Mesodermal cell (in vitro differentiated cells): ENCODE measurements around the gene SLC41A1.

Experiments used
- H3K27ac ChIP-seq: 2 replicates; pipeline ENCODE4 v1.7.0; 2013; ENCODE audit warnings: mild to moderate bottlenecking, low read depth, low read length, moderate library complexity; ENCODE audit not compliant: severe bottlenecking
- H3K36me3 ChIP-seq: 2 replicates; pipeline ENCODE4 v1.7.1; 2013; ENCODE audit warnings: mild to moderate bottlenecking, low read length, moderate library complexity; ENCODE audit not compliant: control insufficient read depth, insufficient read depth
- H3K4me1 ChIP-seq: one replicate; pipeline ENCODE4 v1.7.1; 2013; ENCODE audit warnings: mild to moderate bottlenecking, low read length; ENCODE audit not compliant: insufficient read depth, control insufficient read depth, poor library complexity, severe bottlenecking
- H3K4me3 ChIP-seq: 2 replicates; pipeline ENCODE4 v1.7.0; 2013; ENCODE audit warnings: low read length, control low read depth, mild to moderate bottlenecking; ENCODE audit not compliant: insufficient read depth, poor library complexity, severe bottlenecking; ENCODE audit errors: extremely low read depth
- H3K9me3 ChIP-seq: 2 replicates; pipeline ENCODE4 v1.7.1; 2013; ENCODE audit warnings: mild to moderate bottlenecking, low read length, moderate library complexity; ENCODE audit not compliant: control insufficient read depth
- WGBS, 2 experiments: methylation state at CpG; one replicate each; pipeline ENCODE4 v1.1.5; 2013; ENCODE audit warnings: missing lambda C conversion rate in 2 of 2; ENCODE audit not compliant: insufficient coverage in 2 of 2; 5-methylcytosine and 5-hydroxymethylcytosine counted together

Gene SLC41A1

DNA sequence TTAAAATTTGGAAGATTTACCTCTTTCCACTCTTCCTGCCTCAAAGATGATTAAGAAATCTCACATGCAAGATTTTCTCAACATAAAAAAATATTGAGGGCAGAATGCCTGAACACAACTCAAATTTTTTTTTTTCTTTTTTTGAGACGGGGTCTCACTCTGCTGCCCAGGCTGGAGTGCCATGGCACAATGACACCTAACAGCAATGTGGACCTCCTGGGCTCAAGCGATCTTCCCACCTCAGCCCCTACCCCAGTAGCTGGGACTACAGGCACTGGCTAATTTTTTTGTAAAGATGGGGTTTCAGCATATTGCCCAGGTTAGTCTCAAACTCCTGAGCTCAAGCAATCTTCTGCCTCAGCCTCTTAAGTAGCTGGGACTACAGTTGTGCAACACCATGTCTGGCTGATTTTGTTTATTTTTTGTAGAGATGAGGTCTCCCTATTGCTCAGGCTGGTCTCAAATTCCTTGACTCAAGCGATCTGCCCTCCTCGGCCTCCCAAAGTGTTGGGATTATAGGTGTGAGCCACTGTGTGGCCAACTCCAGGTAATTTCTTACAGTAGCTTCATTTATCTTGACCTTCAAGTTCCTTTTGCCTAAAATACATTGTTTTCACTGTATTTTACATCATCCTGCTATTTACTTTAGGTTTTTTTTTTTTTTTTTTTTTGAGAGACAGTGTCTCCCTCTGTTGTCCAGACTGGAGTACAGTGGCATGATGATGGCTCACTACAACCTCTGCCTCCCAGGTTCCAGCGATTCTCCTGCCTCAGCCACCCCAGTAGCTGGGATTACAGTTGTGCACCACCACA lies 73.4 kb downstream of the SLC41A1 start:
- peaks cover 65% of the 10 kb centered on the region for H3K36me3 ChIP-seq
- no peak overlapping the region for H3K27ac ChIP-seq
- H3K4me3 ChIP-seq = no peak overlapping the region
- no peaks in the 10 kb centered on the region for H3K9me3 ChIP-seq
- no peaks in the 10 kb centered on the region for H3K4me1 ChIP-seq
- 40 to 78% methylated on average over 2 to 3 of the region's 5 CpGs for WGBS, 2 experiments
